GM12892 (cell line): ENCODE data around the gene AQP6.
"Not testable (repeated sequence)": the region's sequence is repeated elsewhere in the genome, so short reads cannot be mapped to it uniquely, and the experiment has no call there.

ENCODE experiments used
- DNase-seq: peaks from one replicate; pipeline ENCODE4 v3.0.0; 2011; ENCODE audit not compliant: insufficient read length
- FAIRE-seq: peaks from 2 replicates; lab custom pipeline; 2011; peaks lifted over from hg19 to GRCh38; lab: Jason Lieb, UNC
- POLR2A ChIP-seq: IDR thresholded peaks from 2 replicates; pipeline ENCODE4 v1.6.1; 2011; ENCODE audit warnings: low read depth, low read length, control low read depth
- POLR2AphosphoS5 ChIP-seq: IDR thresholded peaks from 2 replicates; pipeline ENCODE4 v1.6.1; 2011; ENCODE audit warnings: low read depth, low read length, control low read depth
- TAF1 ChIP-seq: IDR thresholded peaks from 2 replicates; pipeline ENCODE4 v1.6.1; 2011; ENCODE audit warnings: low read depth, mild to moderate bottlenecking, control low read depth, low read length, borderline replicate concordance

Gene AQP6

GRCh38 chr12:49980501-49981349 is 8.0 kb downstream of the AQP6 start:
- TF ChIP-seq TAF1 = no peak
- no peak for TF ChIP-seq POLR2A
- TF ChIP-seq POLR2AphosphoS5 = no peak
- DNase-seq (no peak), FAIRE-seq (no peak)

DNA sequence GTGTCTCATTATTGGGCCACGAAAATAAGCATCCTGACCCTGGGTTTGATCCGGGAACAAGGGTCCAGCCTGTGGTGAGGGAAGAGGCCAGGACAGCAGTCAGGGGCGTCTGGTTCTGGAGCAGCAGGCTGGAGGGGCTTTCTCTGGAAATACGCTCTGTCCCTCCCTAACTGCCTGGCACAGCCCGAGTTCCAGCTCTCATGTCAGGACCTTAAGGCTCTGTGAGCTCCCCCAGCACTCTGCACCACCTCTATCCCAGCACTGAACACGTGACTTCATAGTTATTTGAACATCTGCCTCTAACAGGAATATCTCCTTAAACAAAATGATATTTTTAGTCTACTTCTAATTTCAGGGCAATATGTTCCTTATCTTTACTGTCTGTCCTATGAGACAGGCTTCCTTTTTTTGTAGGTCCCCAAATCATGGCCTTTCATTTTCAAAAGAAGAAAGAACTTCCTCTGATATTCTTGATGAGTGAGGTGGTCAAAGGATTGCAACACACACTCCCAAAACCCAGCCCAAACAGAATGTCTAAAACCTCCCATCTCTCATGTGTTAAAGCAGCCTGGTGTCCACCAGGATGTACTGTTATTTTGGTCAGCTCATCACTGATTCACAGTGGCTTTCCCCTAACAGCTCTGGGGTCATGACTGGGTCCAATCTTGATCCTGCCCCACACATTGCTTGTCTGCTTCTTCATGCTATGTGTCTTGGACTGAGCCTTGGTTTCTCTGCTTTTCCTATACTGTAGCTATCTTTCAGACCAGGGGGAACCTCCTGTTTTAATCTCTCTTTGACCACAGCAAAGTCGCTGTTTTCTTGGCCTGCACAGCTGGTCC is 9.7 kb downstream of the AQP6 start:
- no peak for DNase-seq
- no peak for FAIRE-seq
- TF ChIP-seq POLR2AphosphoS5 (no peak), POLR2A (no peak), TAF1 (no peak)

DNA sequence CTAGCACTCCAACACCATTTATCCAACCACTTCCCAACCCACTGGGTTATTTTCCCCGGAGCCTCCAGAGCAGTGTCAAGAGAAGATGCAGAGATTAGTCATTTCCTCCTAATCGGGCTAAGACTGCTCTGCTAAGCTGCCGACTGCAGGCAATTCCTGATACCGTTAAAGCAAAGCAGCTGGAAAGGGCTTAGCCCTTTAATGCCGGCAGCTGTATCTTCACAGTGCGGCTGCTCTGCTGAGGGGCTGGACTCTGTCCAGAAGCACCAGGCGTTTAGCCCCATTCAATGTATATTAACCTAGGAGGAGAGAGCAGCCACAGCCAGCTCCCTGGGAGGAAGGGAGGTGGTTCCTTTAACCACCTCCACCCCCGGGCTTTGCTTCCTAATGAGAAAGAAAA is 11.1 kb downstream of the AQP6 start:
- FAIRE-seq (no peak), DNase-seq (no peak)
- TF ChIP-seq POLR2A = no peak
- TF ChIP-seq TAF1 = no peak
- TF ChIP-seq POLR2AphosphoS5 = no peak

DNA sequence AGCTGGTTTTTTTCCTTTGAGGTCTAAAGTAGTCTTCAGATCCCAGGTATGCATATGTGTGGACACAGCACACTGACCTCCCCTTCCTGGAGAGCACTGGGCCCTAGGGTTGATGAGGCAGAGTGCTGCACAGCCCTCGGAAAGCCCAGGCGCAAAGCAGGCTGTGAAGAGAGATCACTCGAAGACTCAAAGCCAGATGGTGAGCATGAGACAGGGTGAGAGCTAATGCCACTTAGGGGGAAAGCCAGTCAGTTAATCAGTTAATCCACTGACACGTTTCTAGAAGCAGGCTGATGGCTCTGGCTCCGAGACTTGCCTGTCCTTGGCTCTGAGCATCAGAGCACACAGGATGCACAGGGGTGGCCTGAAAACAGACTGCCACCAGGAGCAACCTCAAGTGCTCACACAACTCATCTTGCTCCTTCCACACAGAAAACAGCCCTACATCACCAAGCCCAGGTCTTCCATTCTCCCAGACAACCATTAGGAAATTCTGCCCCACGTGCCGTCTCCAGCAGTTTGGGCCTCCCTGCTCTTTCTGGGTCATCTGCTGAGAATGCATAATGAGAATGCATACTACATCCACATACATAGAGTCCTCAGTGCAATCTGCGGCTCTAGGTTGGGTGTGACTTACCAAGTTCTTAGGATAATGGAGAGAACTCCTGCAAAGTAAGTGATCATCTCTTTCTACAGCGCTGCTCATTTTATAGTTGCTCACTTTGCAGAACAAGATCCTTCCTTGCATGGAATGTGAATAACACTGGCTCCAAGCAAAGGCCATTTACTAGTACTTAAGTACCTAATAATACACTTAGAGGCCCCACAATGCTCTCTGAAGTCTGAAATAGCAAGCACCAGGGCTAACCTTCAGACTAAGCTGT is 12.0 kb downstream of the AQP6 start:
- FAIRE-seq = no peak
- no peak for TF ChIP-seq TAF1
- TF ChIP-seq POLR2AphosphoS5 = no peak
- no peak for TF ChIP-seq POLR2A
- no peak for DNase-seq

- no peak for DNase-seq
- TF ChIP-seq POLR2AphosphoS5 (no peak), POLR2A (no peak), TAF1 (no peak)
- no peak for FAIRE-seq
Measured at GRCh38 chr12:49985981-49986380, 13.2 kb downstream of the AQP6 start.

DNA sequence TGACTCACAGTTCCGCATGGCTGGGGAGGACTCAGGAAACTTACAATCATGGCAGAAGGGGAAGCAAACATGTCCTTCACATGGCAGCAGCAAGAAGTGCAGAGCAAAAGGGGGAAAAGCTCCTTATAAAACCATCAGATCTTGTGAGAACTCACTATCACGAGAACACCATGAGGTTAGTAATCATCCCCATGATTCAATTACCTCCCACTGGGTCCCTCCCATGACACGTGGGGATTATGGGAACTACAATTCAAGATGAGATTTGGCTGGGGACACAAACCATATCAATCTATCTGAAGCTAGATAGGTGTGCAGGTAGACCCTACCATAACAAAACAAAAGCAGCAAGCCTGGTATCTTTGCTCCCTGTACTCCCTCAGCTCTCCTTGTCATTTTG is 13.7 kb downstream of the AQP6 start:
- not testable (repeated sequence) for FAIRE-seq, DNase-seq

DNA sequence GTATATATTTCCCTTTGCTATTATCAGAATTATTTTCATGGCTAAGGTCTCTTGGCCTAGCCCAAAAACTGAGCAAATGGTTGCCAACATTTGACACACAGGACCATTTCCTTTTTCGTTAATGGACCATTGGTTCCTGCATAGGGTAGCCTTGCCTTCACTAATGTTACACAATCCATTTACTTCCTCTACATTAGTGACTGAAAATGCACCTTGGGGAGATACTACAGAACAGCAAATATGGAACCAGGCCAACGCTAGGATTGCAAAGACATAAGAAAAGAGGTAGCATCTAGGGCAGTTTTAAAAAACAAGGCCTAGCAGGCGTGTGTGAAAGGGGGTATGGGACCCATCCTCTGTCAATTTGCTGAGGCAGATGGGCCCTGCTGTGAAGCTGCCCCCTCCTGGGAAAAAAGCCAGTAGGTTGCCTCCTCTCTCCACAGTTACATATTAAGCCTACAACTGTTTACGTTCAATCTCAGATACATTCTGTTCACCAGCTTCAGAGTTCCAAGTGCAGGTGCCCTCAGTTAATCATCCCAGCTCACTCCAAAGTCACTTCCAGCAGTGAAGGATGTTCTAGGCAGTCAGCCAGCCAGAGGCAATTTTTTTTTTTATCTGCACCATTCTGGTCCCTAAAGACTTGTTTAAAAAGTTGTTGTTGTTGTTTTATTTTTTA is 15.0 kb downstream of the AQP6 start:
- no peak for FAIRE-seq
- TF ChIP-seq TAF1 (no peak), POLR2AphosphoS5 (no peak), POLR2A (no peak)
- no peak for DNase-seq

DNA sequence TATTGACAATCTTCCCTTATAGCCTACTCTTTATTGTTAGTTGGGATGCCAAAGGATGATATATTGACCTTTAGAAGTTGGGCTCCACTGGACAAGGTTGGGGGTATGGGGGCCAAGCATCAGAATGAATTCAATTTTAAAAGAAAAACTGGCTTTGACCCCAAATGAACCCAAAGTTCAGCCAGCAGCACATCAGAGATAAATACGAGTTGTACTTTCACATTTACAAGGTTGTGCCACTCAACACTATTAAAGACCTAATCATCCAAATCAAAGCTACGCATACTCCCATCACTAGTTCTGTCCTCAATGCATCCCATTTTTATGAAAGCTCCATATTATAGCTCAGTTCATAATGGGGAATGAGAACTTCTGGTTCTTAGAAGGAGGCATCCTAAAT is 16.7 kb downstream of the AQP6 start:
- not testable (repeated sequence) for DNase-seq, FAIRE-seq

- TF ChIP-seq POLR2AphosphoS5 (no peak), POLR2A (no peak), TAF1 (no peak)
- DNase-seq (no peak), FAIRE-seq (no peak)
Measured at GRCh38 chr12:49990273-49990672, 17.5 kb downstream of the AQP6 start.

DNA sequence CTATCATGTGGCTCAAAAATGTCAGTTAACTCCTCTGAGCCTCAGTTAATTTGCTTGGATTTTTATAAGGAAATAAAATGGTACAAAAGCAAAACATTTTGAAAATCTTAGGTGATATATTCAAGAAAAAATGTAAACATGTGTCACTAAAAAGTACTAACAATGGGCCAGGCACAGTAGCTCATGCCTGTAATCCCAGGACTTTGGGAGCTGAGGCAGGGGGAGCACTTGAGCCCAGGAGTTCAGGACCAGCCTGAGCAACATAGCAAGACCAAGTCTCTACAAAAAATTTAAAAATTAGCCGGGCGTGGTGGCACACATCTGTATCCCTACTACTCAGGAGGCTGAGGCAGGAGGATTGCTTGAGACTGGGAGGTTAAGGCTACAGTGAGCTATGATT is 25.7 kb downstream of the AQP6 start:
- TF ChIP-seq TAF1 (no peak), POLR2AphosphoS5 (no peak), POLR2A (no peak)
- DNase-seq = no peak
- no peak for FAIRE-seq

GRCh38 chr12:50003595-50003994 is 30.8 kb downstream of the AQP6 start:
- DNase-seq (no peak), FAIRE-seq (no peak)
- TF ChIP-seq POLR2A (no peak), TAF1 (no peak), POLR2AphosphoS5 (no peak)
